Measurements from ENCODE around the gene PRKCB. TPM values are rescaled to one million over a fixed set of nuclear protein-coding genes. Genes with fewer than 3 reads are reported as not detected.

Gene PRKCB
- polyA plus RNA-seq, 3 donors = 57.4 to 87.4 (median 75.5) TPM

DNA sequence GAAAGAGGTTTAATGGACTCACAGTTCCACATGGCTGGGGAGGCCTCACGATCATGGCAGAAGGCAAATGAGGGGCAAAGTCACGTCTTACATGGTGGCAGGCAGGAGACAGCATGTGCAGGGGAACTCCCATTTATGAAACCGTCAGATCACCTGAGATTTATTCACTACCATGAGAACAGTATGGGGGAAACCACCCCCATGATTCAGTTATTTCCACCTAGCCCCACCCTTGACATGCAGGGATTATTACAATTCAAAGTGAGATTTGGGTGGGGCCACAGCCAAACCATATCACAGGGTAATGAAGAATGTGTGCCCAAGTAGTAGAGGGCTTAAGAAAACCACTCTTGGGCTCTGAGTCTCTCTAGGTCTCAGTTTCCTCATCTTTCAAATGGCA lies 85.1 kb downstream of the PRKCB start:
- intact Hi-C loops (cut with micrococcal nuclease) = loop anchor here in 1 of 2 donors (5.0 kb wide), 1 partner anchor 36 kb away; no protein-coding TSS in a partner anchor
- no peak overlapping the region for H3K4me3 Mint-ChIP-seq
- H3K4me3 ChIP-seq (replicated peaks in 1 of 3; ENCODE audit: low read depth in 2 of 3, low read length in 3 of 3) = no peak overlapping the region

DNA sequence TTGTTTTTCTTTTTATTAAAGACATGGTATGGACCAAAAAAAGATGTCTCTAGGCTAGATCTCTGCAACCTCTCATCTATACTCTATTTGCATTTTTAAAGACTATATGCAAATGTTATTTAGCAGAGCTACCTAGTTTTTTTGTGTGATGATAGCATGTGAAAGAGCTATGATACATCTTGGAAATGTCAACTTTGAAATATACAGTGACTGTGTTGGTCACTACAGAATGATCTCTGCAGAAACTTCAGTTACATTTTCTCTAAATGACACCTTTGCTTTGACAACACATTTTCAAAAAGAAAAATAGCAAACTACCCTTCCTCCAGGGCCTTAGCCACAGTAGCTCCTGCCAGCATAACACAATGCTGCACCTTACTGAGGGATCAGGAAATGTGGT lies 86.6 kb downstream of the PRKCB start:
- Histone ChIP-seq H3K9ac (ENCODE audit: insufficient read depth, low read length, poor library complexity, severe bottlenecking) (no peak overlapping the region), H3K4me1 (ENCODE audit: control insufficient read depth in 1 of 2, insufficient read depth in 2 of 2, low read length in 2 of 2) (peaks cover 21 to 27% of the 10 kb centered on the region in 2 donors), H3K27ac (ENCODE audit: low read depth in 1 of 2, low read length in 2 of 2) (no peak overlapping the region), H3K4me2 (replicated peaks; ENCODE audit: extremely low read depth, low read length, poor library complexity, severe bottlenecking) (no peak overlapping the region), H3K4me3 (replicated peaks in 1 of 3; ENCODE audit: low read depth in 2 of 3, low read length in 3 of 3) (no peak overlapping the region), H3K79me2 (ENCODE audit: insufficient read depth, low read length) (peaks cover 88% of the 10 kb centered on the region), H3K9me3 (replicated peaks in 1 of 2; ENCODE audit: control insufficient read depth in 1 of 2, insufficient read depth in 1 of 2, low read length in 2 of 2) (no peaks in the 10 kb centered on the region), H3K27me3 (ENCODE audit: control insufficient read depth in 2 of 2, insufficient read depth in 2 of 2, low read length in 2 of 2) (no peaks in the 10 kb centered on the region), H3K36me3 (replicated peaks in 1 of 2; ENCODE audit: control insufficient read depth in 1 of 2, insufficient read depth in 2 of 2, low read length in 2 of 2) (peaks cover 8 to 24% of the 10 kb centered on the region in 2 donors), H4K20me1 (ENCODE audit: insufficient read depth, low read length) (peaks cover 97% of the 10 kb centered on the region), H2AFZ (ENCODE audit: insufficient read depth, low read depth, low read length, poor library complexity, severe bottlenecking) (no peak overlapping the region)
- intact Hi-C loops (cut with micrococcal nuclease) = loop anchor here in 1 of 2 donors (5.0 kb wide), 1 partner anchor 35 kb away; no protein-coding TSS in a partner anchor
- Mint-ChIP-seq H3K36me3 (peaks cover 22 to 38% of the 10 kb centered on the region in 2 donors), H3K4me3 (no peak overlapping the region), H3K9me3 (peaks cover 0 to 7% (median 3%) of the 10 kb centered on the region in 7 donors), H3K4me1 (peaks cover 40% of the 10 kb centered on the region), H3K27ac (peak overlapping the region in 1 of 7 donors; percentile 33), H3K27me3 (ENCODE audit: low read depth in 3 of 3) (peaks cover 0 to 4% (median 2%) of the 10 kb centered on the region in 3 donors)
- TF ChIP-seq, protein P1, sequence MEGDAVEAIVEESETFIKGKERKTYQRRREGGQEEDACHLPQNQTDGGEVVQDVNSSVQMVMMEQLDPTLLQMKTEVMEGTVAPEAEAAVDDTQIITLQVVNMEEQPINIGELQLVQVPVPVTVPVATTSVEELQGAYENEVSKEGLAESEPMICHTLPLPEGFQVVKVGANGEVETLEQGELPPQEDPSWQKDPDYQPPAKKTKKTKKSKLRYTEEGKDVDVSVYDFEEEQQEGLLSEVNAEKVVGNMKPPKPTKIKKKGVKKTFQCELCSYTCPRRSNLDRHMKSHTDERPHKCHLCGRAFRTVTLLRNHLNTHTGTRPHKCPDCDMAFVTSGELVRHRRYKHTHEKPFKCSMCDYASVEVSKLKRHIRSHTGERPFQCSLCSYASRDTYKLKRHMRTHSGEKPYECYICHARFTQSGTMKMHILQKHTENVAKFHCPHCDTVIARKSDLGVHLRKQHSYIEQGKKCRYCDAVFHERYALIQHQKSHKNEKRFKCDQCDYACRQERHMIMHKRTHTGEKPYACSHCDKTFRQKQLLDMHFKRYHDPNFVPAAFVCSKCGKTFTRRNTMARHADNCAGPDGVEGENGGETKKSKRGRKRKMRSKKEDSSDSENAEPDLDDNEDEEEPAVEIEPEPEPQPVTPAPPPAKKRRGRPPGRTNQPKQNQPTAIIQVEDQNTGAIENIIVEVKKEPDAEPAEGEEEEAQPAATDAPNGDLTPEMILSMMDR (IDR thresholded peaks at IDR 0.05) = no peak
- no peak for DNase-seq

More for the DNA sequence above, 85.1 kb downstream of the PRKCB start:
- Mint-ChIP-seq H3K27ac (peak overlapping the region in 3 of 7 donors; percentile 22 to 65 (median 63)), H3K9me3 (peaks cover 0 to 7% (median 3%) of the 10 kb centered on the region in 7 donors), H3K4me1 (peaks cover 39% of the 10 kb centered on the region), H3K27me3 (ENCODE audit: low read depth in 3 of 3) (peaks cover 0 to 4% (median 2%) of the 10 kb centered on the region in 3 donors), H3K36me3 (peaks cover 23 to 39% of the 10 kb centered on the region in 2 donors)
- H3K4me1 ChIP-seq (ENCODE audit: control insufficient read depth in 1 of 2, insufficient read depth in 2 of 2, low read length in 2 of 2) = peaks cover 21 to 27% of the 10 kb centered on the region in 2 donors
- H3K4me2 ChIP-seq (replicated peaks; ENCODE audit: extremely low read depth, low read length, poor library complexity, severe bottlenecking) = no peak overlapping the region
- H2AFZ ChIP-seq (ENCODE audit: insufficient read depth, low read depth, low read length, poor library complexity, severe bottlenecking) = no peak overlapping the region
- peak in 1 of 3 donors; percentile 38 for DNase-seq
- WGBS (ENCODE audit: insufficient coverage) = 94% methylated on average over 2 of the region's 3 CpGs
- no peaks in the 10 kb centered on the region for H3K27me3 ChIP-seq (ENCODE audit: control insufficient read depth in 2 of 2, insufficient read depth in 2 of 2, low read length in 2 of 2)
- no peak overlapping the region for H3K9ac ChIP-seq (ENCODE audit: insufficient read depth, low read length, poor library complexity, severe bottlenecking)
- H4K20me1 ChIP-seq (ENCODE audit: insufficient read depth, low read length) = peaks cover 100% of the 10 kb centered on the region
- peaks cover 9 to 21% of the 10 kb centered on the region in 2 donors for H3K36me3 ChIP-seq (replicated peaks in 1 of 2; ENCODE audit: control insufficient read depth in 1 of 2, insufficient read depth in 2 of 2, low read length in 2 of 2)
- peaks cover 92% of the 10 kb centered on the region for H3K79me2 ChIP-seq (ENCODE audit: insufficient read depth, low read length)
- no peaks in the 10 kb centered on the region for H3K9me3 ChIP-seq (replicated peaks in 1 of 2; ENCODE audit: control insufficient read depth in 1 of 2, insufficient read depth in 1 of 2, low read length in 2 of 2)
- H3K27ac ChIP-seq (ENCODE audit: low read depth in 1 of 2, low read length in 2 of 2) = no peak overlapping the region
- TF ChIP-seq, protein P1 (IDR thresholded peaks at IDR 0.05) = no peak

Data from CD14-positive monocyte (primary cell).